SK-N-MC (cell line): ENCODE results near the gene PTPRG.

Experiments
- DNase-seq: peaks from one replicate; pipeline ENCODE4 v3.0.0-alpha.2; 2011; ENCODE audit warnings: low read depth, low spot score
- H3K27ac ChIP-seq: fragments of 200-600 bp; sonication (generic); 2 replicates; pipeline ENCODE4 v1.5.1; 2016; ENCODE audit warnings: mixed run types
- H3K36me3 ChIP-seq: fragments of 200-600 bp; sonication (generic); 2 replicates; pipeline ENCODE4 v1.6.1; 2017; ENCODE audit warnings: antibody characterized with exemption, low read length, mixed read lengths; ENCODE audit not compliant: insufficient read depth
- H3K4me3 ChIP-seq: fragments of 200-600 bp; sonication (generic); 2 replicates; pipeline ENCODE4 v1.5.1; 2016
- H3K9ac ChIP-seq: fragments of 200-600 bp; sonication (generic); 2 replicates; pipeline ENCODE4 v1.8.0; 2017; ENCODE audit warnings: mixed run types, mixed read lengths; ENCODE audit not compliant: insufficient read length
- H3K9me3 ChIP-seq: fragments of 200-600 bp; sonication (generic); 2 replicates; pipeline ENCODE4 v1.6.1; 2017; ENCODE audit warnings: low read depth, mild to moderate bottlenecking, antibody characterized with exemption, low read length, moderate library complexity, mixed read lengths
- EZH2 ChIP-seq: fragments of 200-600 bp; sonication (generic); IDR thresholded peaks from one replicate; pipeline ENCODE4 v1.6.1; 2017; ENCODE audit warnings: antibody characterized with exemption
- FOXP2 ChIP-seq: optimal IDR thresholded peaks from 2 replicates; pipeline ENCODE3; 2011; ENCODE audit warnings: mild to moderate bottlenecking, moderate library complexity; ENCODE audit not compliant: insufficient read depth; ENCODE audit errors: extremely low read length, control extremely low read depth
- POLR2AphosphoS5 ChIP-seq: IDR thresholded peaks from 2 replicates; pipeline ENCODE4 v1.6.1; 2012; ENCODE audit warnings: mild to moderate bottlenecking, low read depth, low read length, borderline replicate concordance

The PTPRG gene

DNA sequence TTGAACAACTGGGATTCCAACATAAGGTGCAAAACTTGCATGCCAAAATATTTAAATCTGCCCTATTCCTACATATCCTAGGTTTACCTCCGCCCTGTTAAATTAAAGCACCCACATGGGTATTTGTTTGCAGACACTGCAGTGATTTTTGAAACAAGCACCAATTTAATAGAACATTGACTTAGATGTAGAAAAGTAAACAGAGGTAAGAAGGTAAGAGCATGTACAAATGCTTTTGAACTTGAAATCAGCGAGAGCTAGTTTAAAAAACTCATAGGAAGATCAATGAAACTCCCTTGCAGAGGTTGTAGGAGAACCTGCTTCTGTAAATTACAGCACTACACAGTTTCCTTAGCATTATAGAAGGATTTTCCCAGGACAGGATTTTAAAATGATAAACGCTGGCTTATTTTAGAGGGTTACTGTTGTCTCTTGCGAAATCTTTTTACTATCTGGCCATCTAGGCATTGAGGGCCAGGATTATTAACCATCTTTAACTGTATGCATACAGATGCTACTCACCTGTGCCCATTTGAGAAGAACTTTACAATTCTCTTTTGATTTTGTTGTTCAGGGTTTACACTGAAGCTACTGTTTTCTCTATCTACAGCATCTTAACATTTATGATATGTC lies 527.2 kb downstream of the PTPRG start:
- TF ChIP-seq POLR2AphosphoS5 (no peak), EZH2 (no peak), FOXP2 (no peak)
- Histone ChIP-seq H3K4me3 (no peak overlapping the region), H3K27ac (no peak overlapping the region), H3K36me3 (no peaks in the 10 kb centered on the region), H3K9ac (no peak overlapping the region), H3K9me3 (no peaks in the 10 kb centered on the region)
- no peak for DNase-seq

DNA sequence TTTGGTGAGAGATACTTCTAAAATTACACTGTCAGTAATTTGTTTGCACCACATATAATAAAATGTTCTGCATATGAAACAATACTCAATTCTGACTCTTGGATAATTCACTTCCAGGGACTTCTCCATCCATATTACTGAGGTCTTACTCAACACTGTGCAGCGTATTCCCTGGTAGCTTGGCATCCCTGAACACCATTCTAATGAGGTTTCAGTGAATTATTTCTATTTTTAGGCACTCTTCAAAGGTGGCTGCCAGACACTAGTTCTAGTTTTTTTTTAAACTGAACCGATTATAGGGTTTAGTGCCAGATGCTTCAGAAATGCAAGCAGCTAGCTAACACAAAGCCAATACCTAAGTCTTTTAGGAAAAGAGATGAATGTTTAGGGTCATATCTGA lies 528.7 kb downstream of the PTPRG start:
- H3K4me3 ChIP-seq, result no peak overlapping the region
- no peak overlapping the region for H3K9ac ChIP-seq
- no peaks in the 10 kb centered on the region for H3K36me3 ChIP-seq
- TF ChIP-seq POLR2AphosphoS5 (no peak), EZH2 (no peak), FOXP2 (no peak)
- DNase-seq, result no peak
- H3K27ac ChIP-seq, result no peak overlapping the region
- H3K9me3 ChIP-seq, result no peaks in the 10 kb centered on the region

DNA sequence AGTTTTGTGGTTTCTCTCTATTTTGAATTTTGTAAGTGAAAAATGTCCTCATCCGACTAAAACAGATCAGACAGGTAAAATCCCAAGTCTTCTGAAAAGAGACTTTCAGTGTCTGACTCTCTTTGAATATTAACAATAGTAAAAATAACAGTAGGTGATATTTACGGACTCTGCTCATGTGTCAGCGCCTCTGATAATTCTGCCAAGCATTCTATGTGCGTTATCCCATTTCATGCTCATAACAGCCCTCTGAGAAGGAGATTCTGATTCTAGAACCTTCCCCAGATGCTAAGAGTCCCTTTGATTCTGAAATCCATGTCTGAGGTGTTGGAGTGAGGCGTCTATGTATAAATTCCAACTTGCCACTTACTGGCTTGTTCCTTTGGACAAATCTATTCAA lies 529.1 kb downstream of the PTPRG start:
- no peaks in the 10 kb centered on the region for H3K9me3 ChIP-seq
- DNase-seq, result no peak
- H3K27ac ChIP-seq, result no peak overlapping the region
- no peaks in the 10 kb centered on the region for H3K36me3 ChIP-seq
- no peak overlapping the region for H3K9ac ChIP-seq
- H3K4me3 ChIP-seq, result no peak overlapping the region
- no peak for TF ChIP-seq EZH2
- TF ChIP-seq POLR2AphosphoS5, result no peak
- no peak for TF ChIP-seq FOXP2

DNA sequence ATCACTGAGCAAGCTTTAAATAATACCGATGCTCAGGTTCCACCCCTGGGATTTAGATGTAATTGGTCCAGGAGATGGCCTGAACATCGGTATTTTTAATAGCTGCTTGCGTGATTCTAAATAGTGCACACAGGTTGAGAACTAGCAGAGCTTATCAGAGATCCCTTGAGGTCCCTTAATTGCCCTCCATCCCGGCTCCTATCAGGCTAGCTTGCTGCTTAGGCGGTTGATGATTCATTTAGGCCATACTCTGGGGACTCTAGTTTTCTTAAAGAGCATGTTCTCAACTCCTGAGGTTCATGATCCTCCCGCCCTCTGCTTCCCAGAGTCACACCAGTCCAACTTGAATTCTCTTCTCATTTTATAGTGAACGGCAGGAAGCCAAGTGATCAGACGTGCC lies 531.7 kb downstream of the PTPRG start:
- Histone ChIP-seq H3K9me3 (no peaks in the 10 kb centered on the region), H3K9ac (no peak overlapping the region), H3K27ac (no peak overlapping the region), H3K36me3 (no peaks in the 10 kb centered on the region), H3K4me3 (no peak overlapping the region)
- no peak for DNase-seq
- TF ChIP-seq FOXP2 (no peak), EZH2 (no peak), POLR2AphosphoS5 (no peak)

DNA sequence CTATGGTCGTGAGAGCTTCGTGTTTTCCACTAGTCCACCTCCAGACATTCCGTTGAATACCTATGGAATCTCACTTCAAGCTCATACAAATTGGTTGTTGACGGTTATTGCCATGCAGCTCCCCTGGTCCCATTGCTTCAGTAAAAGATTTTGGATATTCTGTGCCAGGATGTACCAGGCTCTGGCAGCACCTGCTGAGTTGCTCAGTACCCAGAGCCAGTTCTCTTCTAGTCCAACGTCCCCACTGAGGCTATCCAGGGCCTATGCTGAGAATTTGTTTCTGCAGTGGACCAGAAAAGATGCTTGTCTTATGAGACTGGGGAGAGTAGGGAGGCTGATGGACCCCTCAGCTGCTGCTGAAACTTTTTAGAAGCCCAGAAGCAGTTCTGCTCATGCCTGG lies 533.1 kb downstream of the PTPRG start:
- Histone ChIP-seq H3K9ac (no peak overlapping the region), H3K36me3 (no peaks in the 10 kb centered on the region)

DNA sequence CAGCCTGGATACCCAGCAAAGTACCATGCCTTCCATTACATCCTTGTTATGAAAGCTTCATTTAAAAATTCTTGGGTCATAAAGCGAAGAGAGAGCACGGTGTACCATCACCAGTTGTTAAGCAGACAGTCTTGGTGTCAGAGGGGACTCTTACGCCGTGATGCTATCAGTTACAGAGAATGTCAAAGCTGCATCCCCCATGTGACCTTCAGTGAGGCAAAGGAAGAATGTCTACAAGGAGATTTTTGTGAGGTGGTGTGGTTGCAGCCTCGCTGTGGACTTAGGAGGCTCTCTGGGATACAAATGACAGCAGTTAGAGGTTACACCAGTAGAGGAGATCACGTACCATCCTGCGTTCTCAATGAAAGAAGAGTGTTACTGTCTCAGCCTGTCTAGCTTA lies 533.7 kb downstream of the PTPRG start:
- no peak overlapping the region for H3K27ac ChIP-seq
- DNase-seq, result no peak
- H3K9ac ChIP-seq, result no peak overlapping the region
- H3K36me3 ChIP-seq, result no peaks in the 10 kb centered on the region
- H3K4me3 ChIP-seq, result no peak overlapping the region
- no peak for TF ChIP-seq EZH2
- TF ChIP-seq POLR2AphosphoS5, result no peak
- no peak for TF ChIP-seq FOXP2
- H3K9me3 ChIP-seq, result no peaks in the 10 kb centered on the region

More for the DNA sequence above, 533.1 kb downstream of the PTPRG start:
- no peak for DNase-seq
- TF ChIP-seq EZH2 (no peak), POLR2AphosphoS5 (no peak), FOXP2 (no peak)
- H3K9me3 ChIP-seq, result no peaks in the 10 kb centered on the region
- H3K4me3 ChIP-seq, result no peak overlapping the region
- no peak overlapping the region for H3K27ac ChIP-seq

DNA sequence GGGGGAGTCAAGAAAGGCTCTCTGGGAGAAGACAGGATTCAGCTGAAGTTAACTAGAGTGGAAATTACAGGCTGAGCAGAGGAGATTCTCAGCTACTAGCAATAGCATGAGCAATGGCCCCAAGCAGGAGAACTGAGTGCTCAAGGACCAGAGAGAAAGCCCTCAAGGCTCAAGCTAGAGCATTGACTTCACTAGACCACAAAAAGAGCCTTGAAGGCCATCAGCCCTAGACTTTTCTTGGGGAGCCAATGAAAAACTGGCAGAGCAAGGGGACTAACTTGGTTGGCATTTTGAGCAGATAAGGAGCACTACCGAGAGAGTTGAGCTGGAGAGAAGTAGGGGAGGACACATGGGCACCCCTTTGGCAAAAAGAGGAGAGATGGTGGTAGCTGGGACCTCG lies 534.4 kb downstream of the PTPRG start:
- H3K27ac ChIP-seq, result no peak overlapping the region
- no peaks in the 10 kb centered on the region for H3K9me3 ChIP-seq
- H3K36me3 ChIP-seq, result no peaks in the 10 kb centered on the region
- H3K9ac ChIP-seq, result no peak overlapping the region
- TF ChIP-seq POLR2AphosphoS5 (no peak), FOXP2 (no peak), EZH2 (no peak)
- H3K4me3 ChIP-seq, result no peak overlapping the region
- no peak for DNase-seq

DNA sequence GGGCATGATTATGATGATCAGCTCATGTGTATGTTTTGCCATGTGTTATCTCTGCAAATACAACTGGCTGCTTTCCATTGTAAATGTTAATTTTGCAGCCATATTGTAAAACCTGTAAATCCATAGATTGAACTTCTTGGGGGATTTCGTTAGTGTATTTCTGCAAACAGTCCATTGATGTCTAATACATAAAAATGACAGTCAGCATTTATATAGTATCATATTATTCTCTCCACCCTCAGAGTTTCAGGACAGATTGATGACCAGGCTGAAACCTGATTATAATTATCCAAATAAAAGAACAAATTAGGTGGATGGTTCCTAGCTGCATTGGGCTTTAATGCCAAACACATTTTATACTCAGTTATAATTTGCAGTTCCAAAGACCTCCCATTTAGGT lies 535.1 kb downstream of the PTPRG start:
- no peak for DNase-seq
- Histone ChIP-seq H3K4me3 (no peak overlapping the region), H3K36me3 (no peaks in the 10 kb centered on the region), H3K9me3 (no peaks in the 10 kb centered on the region), H3K27ac (no peak overlapping the region), H3K9ac (no peak overlapping the region)
- TF ChIP-seq POLR2AphosphoS5 (no peak), EZH2 (no peak), FOXP2 (no peak)

DNA sequence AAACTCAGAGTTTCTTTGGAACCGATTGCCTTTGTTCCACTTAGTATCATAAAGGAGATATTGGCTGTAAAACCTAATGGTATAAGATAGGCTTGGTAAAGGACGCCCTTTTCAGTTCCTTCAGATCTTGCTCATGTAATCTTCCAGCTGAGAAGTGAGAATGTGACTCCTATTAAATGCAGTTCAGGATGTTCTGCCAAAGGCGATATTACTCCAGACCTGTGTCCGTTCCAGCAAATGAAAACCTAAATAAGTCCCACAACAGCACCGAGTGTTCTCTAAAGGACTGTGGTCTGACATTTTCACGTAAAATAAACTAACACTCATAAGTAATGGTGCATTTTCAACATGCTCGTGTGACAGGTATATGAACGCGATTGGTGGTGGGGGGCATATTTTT lies 535.8 kb downstream of the PTPRG start:
- TF ChIP-seq EZH2, result no peak
- no peak for TF ChIP-seq POLR2AphosphoS5
- TF ChIP-seq FOXP2, result no peak

More for the DNA sequence above, 535.8 kb downstream of the PTPRG start:
- Histone ChIP-seq H3K9me3 (no peaks in the 10 kb centered on the region), H3K4me3 (no peak overlapping the region), H3K9ac (no peak overlapping the region), H3K36me3 (no peaks in the 10 kb centered on the region), H3K27ac (no peak overlapping the region)
- DNase-seq, result no peak
